AG09319 (cell line): Measurements from ENCODE around the gene TMEM244.

Source experiments
- DNase-seq: peaks from one replicate; pipeline ENCODE4 v3.0.0-alpha.2; 2010; ENCODE audit warnings: low read depth; ENCODE audit errors: extremely low read depth
- CTCF ChIP-seq: IDR thresholded peaks from 2 replicates; pipeline ENCODE4 v1.5.1; 2011; ENCODE audit warnings: low read depth, mild to moderate bottlenecking, inconsistent platforms, low read length, moderate library complexity

TMEM244 gene

DNA sequence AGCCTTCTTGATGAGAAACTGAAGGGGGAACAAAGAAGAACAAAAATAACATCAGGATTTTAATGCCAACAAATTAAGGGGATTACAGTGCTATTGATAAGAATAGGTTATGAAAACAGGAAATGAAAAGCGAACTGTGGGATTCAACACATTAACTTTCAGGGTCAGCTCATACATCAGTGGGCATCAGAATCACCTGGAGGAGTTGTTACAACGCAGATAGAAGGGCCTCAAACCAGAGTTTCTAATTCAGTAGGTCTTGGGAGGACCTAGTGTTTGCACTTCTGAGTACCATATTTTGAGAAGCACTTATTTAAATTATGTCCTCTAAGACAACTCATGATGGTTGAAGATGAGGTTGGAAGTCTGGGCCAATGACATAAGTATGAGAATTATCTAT is 5.6 kb upstream of the TMEM244 start:
- no peak for TF ChIP-seq CTCF
- no peak for DNase-seq

DNA sequence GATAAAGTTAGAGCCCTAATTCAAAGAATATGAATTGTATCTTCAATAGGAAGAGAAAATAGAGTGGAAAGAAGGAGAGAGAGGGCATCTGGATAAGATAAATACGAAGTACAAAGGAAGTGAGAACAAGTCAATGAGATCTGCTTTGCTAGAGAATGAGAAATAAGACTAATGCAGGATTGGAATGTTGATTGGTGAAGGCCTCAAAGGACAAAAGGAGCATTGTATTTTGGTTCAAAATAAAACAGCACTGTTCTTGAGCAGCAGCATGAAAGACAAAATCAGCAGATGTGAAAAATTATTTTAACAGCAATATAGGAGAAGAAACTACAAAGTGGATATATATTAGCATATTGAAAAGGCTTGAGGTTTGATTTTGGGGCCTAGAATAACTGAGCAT is 5.1 kb upstream of the TMEM244 start:
- no peak for TF ChIP-seq CTCF
- no peak for DNase-seq

DNA sequence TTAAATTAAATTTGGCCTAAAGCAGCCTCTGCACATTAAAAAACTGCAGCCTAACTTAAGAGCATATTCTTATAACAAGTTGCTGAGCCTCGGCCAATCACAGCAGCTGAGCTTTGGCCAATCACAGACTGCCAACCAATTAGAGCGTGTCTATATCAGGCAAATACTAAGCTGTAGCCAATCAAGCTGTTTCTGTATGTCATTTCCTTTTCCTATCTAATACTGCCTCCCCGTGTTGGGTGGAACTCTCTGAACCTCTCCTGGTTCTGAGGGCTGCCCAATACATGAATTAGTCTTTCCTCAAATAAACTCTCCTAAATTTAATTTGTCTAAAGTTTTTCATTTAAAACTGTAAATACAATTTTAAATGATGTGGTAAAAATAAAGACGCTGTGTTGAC is 3.9 kb upstream of the TMEM244 start:
- no peak for DNase-seq
- no peak for TF ChIP-seq CTCF

DNA sequence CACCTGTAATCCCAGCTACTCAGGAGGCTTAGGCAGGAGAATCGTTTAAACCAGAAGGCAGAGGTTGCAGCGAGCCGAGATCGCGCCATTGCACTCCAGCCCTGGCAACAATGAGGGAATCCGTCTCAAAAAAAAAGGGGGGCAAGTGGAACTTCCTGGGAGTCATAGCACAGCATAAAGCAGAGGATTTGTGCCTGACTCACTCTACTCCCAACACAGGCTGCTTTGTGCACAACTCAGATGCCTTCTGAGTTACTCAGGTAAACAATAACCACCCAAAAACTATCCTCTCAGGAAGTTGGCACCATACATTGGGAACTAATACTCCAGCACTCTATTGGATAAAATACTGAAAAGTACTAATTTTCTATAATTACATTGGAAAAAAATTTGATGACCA is 2.5 kb upstream of the TMEM244 start:
- no peak for DNase-seq
- TF ChIP-seq CTCF, result no peak

- DNase-seq, result no peak
- no peak for TF ChIP-seq CTCF
These were observed 1.6 kb downstream of the TMEM244 start for GRCh38 chr6:129859524-129859923.

- TF ChIP-seq CTCF, result no peak
- no peak for DNase-seq
These were observed 3.3 kb downstream of the TMEM244 start for GRCh38 chr6:129857838-129858237.

DNA sequence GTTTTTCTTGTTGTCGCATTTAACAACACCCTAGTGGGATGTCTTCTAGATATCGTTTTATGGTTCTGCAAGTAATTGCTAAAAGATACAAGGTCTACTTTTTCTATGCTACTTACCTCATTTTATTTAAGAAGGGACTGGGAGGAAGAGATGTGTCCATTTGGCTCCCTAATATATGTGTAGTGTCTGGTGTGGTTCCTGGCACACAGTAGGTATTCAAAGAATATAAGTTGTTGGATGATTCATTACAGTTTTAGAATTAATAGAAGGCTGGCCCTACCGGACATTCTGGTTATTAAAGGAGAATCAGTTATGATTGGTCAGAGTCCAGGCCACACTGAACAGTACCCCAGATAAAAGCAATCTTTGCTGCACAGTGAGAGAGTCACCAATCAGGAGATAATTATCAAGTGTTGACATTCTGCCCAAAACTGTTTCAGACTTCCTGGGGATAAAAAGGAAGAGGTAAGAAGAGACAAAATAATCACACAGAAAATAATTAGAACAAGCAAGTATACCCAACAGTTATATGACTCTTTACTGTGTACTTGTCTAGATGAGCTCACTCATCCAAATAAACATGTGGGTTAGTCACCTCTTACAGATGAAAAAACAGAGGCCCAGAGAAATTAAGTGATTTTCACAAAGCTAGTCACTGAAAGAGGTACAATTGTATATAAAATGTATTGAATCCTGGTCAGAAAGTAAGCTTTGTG is 7.0 kb downstream of the TMEM244 start:
- no peak for DNase-seq

More for the DNA sequence above, 7.0 kb downstream of the TMEM244 start:
- TF ChIP-seq CTCF, result no peak
